ENCODE data around the gene SMYD3. TPM values are rescaled to one million over a fixed set of nuclear protein-coding genes. Genes with fewer than 3 reads are reported as not detected.

Gene SMYD3
- polyA plus RNA-seq, 2 of the 4 experiments (the other 2 are of a cell fraction) = 18.2 to 35.2 TPM

- TF ChIP-seq FOSL2 (IDR thresholded peaks at IDR 0.05) (no peak), FOSL2 (CRISPR knock-in tag; IDR thresholded peaks at IDR 0.05) (no peak), NPAS2 (CRISPR knock-in tag; IDR thresholded peaks at IDR 0.05; ENCODE audit: borderline replicate concordance) (no peak), RAD21 (conservative IDR thresholded peaks at IDR 0.05 in 1 of 2, IDR thresholded peaks at IDR 0.05 in 1 of 2) (no peak), ZSCAN20 (CRISPR knock-in tag; IDR thresholded peaks at IDR 0.05) (no peak), CBX8 (IDR thresholded peaks at IDR 0.05) (no peak), HDAC2 (IDR thresholded peaks at IDR 0.05) (no peak), CHD2 (IDR thresholded peaks at IDR 0.05; ENCODE audit: low read length, partially characterized antibody) (no peak), EP300 (IDR thresholded peaks at IDR 0.05) (no peak), RCOR1 (IDR thresholded peaks at IDR 0.05; ENCODE audit: low read depth, low read length) (no peak), ZC3H11A (IDR thresholded peaks at IDR 0.05) (no peak)
- ChIA-PET POLR2A (no interaction called here), CTCF (interaction anchor here (0.6 to 1.7 kb wide), 4 partner anchors 9 to 58 kb away, joined by 3 to 4 read pairs (median 3); no protein-coding TSS in a partner anchor)
- Histone ChIP-seq H3K4me1 (no peaks in the 10 kb centered on the region), H3K4me3 (no peak overlapping the region), H3K4me2 (no peak overlapping the region), H3K9me3 (no peaks in the 10 kb centered on the region), H3K27ac (no peak overlapping the region)
- ATAC-seq (no peak; a peak in 1 of 6 replicates), DNase-seq (ENCODE audit: low read depth in 1 of 2, low spot score in 1 of 2) (no peak), FAIRE-seq (no peak)
- WGBS (ENCODE audit: missing lambda C conversion rate) = 87% methylated on average over 3 of the region's 5 CpGs
These were observed 708.7 kb downstream of the SMYD3 start for GRCh38 chr1:245798349-245798711.

DNA sequence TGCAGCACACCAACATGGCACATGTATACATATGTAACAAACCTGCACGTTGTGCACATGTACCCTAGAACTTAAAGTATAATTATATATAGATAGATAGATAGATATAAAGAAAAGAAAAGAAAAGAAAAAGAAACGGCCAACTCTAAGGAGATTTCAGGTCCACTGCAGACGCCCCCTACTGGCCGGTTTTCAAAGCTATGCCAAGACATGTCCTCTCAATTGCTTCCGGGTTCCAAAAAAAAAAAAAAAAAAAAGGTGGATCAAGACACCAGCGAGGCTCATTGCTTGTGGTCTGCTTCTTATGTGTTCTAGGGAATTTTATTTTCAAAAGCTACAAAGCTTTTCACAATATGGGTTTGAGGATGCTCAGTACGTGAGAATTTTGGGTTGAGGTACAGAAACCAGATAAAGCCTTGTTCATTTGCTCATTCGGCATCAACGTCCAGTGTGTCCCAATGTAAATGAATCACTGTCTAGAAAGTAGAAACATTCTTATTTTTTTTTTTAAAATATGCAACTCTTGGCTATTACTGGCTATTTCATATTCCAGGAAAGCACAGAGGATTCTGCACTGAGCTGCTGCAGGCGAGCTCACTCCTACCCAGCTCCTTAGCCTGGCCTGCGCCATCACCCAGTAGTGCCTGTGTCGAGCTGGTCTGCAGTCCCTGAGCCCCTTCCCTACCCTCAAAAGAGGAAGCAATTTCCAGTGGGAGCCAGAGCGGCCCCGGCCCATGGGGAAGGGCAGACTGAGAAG lies 709.3 kb downstream of the SMYD3 start:
- no peaks in the 10 kb centered on the region for H3K4me1 ChIP-seq
- no peak for FAIRE-seq
- no peak for TF ChIP-seq RNF2 (IDR thresholded peaks at IDR 0.05; ENCODE audit: borderline replicate concordance, low read depth)
- TF ChIP-seq, protein P1, sequence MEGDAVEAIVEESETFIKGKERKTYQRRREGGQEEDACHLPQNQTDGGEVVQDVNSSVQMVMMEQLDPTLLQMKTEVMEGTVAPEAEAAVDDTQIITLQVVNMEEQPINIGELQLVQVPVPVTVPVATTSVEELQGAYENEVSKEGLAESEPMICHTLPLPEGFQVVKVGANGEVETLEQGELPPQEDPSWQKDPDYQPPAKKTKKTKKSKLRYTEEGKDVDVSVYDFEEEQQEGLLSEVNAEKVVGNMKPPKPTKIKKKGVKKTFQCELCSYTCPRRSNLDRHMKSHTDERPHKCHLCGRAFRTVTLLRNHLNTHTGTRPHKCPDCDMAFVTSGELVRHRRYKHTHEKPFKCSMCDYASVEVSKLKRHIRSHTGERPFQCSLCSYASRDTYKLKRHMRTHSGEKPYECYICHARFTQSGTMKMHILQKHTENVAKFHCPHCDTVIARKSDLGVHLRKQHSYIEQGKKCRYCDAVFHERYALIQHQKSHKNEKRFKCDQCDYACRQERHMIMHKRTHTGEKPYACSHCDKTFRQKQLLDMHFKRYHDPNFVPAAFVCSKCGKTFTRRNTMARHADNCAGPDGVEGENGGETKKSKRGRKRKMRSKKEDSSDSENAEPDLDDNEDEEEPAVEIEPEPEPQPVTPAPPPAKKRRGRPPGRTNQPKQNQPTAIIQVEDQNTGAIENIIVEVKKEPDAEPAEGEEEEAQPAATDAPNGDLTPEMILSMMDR (IDR thresholded peaks at IDR 0.05) = peak; percentile 21; the same call in 1 of the 3 replicates
- peak in 1 of 2 experiments; percentile 24; a peak in 2 of 6 replicates for ATAC-seq
- peak in 1 of 2 experiments; percentile 35 for DNase-seq (ENCODE audit: low read depth in 1 of 2, low spot score in 1 of 2)
- H3K27ac ChIP-seq = no peak overlapping the region
- H3K4me3 ChIP-seq = no peak overlapping the region
- CTCF ChIA-PET = interaction anchor here (0.6 to 1.7 kb wide), 5 partner anchors 8 to 572 kb away, joined by 3 to 4 read pairs (median 3); no protein-coding TSS in a partner anchor
- no peak overlapping the region for H3K4me2 ChIP-seq
- H3K9me3 ChIP-seq = no peaks in the 10 kb centered on the region
- POLR2A ChIA-PET = no interaction called here
- WGBS (ENCODE audit: missing lambda C conversion rate) = 64% methylated on average over 14 of the region's 14 CpGs

DNA sequence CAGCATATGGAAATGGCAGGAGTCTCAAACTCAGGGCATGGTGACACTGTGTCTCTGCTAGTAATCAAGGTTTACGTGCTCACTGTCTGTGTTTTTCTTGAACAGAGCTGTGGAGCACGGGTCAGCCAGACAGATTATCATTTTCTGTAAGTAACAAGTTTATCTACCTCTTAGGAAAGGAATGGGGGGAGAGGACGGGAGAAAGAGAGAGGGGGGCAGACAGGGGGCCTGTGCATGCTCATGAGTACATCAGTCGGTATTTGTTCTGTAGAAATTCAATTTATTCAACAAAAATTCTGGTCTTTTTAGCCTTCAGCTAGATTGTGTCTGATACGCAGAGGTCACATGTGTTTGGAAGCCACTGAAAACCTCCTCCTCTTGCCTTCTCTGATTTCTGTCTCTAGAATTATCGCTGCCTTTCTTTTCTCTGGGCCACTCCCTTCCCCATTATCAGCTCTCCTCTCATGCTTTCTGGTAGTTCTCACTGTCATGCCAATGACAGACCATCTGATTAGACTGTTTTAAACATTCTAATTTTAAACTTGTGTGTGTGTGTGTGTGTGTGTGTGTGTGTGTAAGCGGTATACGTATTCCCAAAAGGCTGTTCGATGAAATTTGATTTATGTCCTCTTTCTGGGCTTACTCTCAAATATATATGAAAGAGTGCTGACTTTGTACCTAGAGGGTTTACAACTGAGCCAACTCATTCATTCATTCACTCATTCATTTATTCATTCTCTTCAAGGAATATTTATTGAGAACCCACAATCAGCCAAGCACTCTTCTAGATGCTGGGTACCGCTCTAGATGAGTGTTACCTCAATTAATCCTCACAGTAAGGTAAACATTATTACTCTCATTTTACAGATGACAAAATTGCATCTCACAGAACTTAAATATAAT lies 715.4 kb downstream of the SMYD3 start:
- no peak for ATAC-seq
- Histone ChIP-seq H3K4me3 (no peak overlapping the region), H3K4me2 (no peak overlapping the region), H3K9me3 (no peaks in the 10 kb centered on the region), H3K4me1 (no peaks in the 10 kb centered on the region), H3K27ac (no peak overlapping the region)
- ChIA-PET POLR2A (no interaction called here), CTCF (interaction anchor here (1.1 kb wide), 1 partner anchor 9 kb away, joined by 3 read pairs; no protein-coding TSS in a partner anchor)
- TF ChIP-seq JUN (IDR thresholded peaks at IDR 0.05) = no peak
- TF ChIP-seq ZFP36 (IDR thresholded peaks at IDR 0.05; ENCODE audit: borderline replicate concordance, partially characterized antibody) = no peak
- TF ChIP-seq ESRRA (IDR thresholded peaks at IDR 0.05; ENCODE audit: borderline replicate concordance, low read length) = no peak
- TF ChIP-seq EHF (CRISPR knock-in tag; IDR thresholded peaks at IDR 0.05) = no peak
- no peak for TF ChIP-seq HOXB5 (CRISPR knock-in tag; IDR thresholded peaks at IDR 0.05)
- no peak for TF ChIP-seq MAX (IDR thresholded peaks at IDR 0.05)
- TF ChIP-seq GATA3 (IDR thresholded peaks at IDR 0.05; ENCODE audit: borderline replicate concordance) = no peak
- no peak for TF ChIP-seq RNF2 (IDR thresholded peaks at IDR 0.05; ENCODE audit: borderline replicate concordance, low read depth)
- no peak for TF ChIP-seq MAZ (IDR thresholded peaks at IDR 0.05; ENCODE audit: borderline replicate concordance, low read depth, low read length)
- no peak for TF ChIP-seq POLR2AphosphoS2 (conservative IDR thresholded peaks at IDR 0.05; ENCODE audit: low read length)
- TF ChIP-seq CBX8 (IDR thresholded peaks at IDR 0.05) = no peak
- no peak for FAIRE-seq
- WGBS (ENCODE audit: missing lambda C conversion rate) = 77% methylated on average over 10 of the region's 10 CpGs
- DNase-seq (ENCODE audit: low read depth in 1 of 2, low spot score in 1 of 2) = no peak
